Subcutaneous abdominal adipose tissue (tissue), 5 donors: Measurements from ENCODE around the gene ITPR1.

Experiments used
- H3K27ac ChIP-seq: one replicate; pipeline ENCODE4 v1.7.0; 2013; ENCODE audit warnings: low read depth, mild to moderate bottlenecking, inconsistent platforms, low read length, moderate library complexity
- H3K27me3 ChIP-seq, 5 donors: one replicate each; pipeline ENCODE4 v1.7.0; 2013; ENCODE audit warnings: low read length in 5 of 5, inconsistent platforms in 1 of 5; ENCODE audit not compliant: control insufficient read depth in 5 of 5, insufficient read depth in 4 of 5
- H3K36me3 ChIP-seq, 5 donors: one replicate each; pipeline ENCODE4 v1.7.0; 2013; ENCODE audit warnings: low read length in 5 of 5; ENCODE audit not compliant: control insufficient read depth in 5 of 5, insufficient read depth in 5 of 5
- H3K4me1 ChIP-seq, 5 donors: one replicate each; pipeline ENCODE4 v1.7.0; 2013; ENCODE audit warnings: low read length in 5 of 5, mild to moderate bottlenecking in 3 of 5, moderate library complexity in 1 of 5; ENCODE audit not compliant: control insufficient read depth in 5 of 5, insufficient read depth in 5 of 5
- H3K4me3 ChIP-seq, 5 donors: one replicate each; pipeline ENCODE4 v1.7.0; 2013; ENCODE audit warnings: low read length in 5 of 5, low read depth in 1 of 5
- H3K9ac ChIP-seq, 5 donors: one replicate each; pipeline ENCODE4 v1.7.0; 2013; ENCODE audit warnings: low read length in 5 of 5, mild to moderate bottlenecking in 4 of 5, moderate library complexity in 3 of 5
- H3K9me3 ChIP-seq, 5 donors: one replicate each; pipeline ENCODE4 v1.7.0; 2013; ENCODE audit warnings: low read length in 5 of 5; ENCODE audit not compliant: control insufficient read depth in 5 of 5
- donor health status: healthy.
- donor health status: healthy.
- donor health status: healthy.
- donor health status: healthy.
- donor health status: healthy.

ITPR1 gene

GRCh38 chr3:4841776-4842440, 348.8 kb downstream of the ITPR1 start:
- Histone ChIP-seq H3K36me3 (peaks cover 4 to 16% (median 13%) of the 10 kb centered on the region in 5 donors), H3K27me3 (no peaks in the 10 kb centered on the region), H3K4me1 (no peaks in the 10 kb centered on the region), H3K9ac (no peak overlapping the region), H3K9me3 (no peaks in the 10 kb centered on the region), H3K27ac (no peak overlapping the region), H3K4me3 (no peak overlapping the region)

GRCh38 chr3:4843619-4844018, 350.5 kb downstream of the ITPR1 start:
- no peak overlapping the region for H3K9ac ChIP-seq
- H3K9me3 ChIP-seq, result no peaks in the 10 kb centered on the region

GRCh38 chr3:4845882-4846281, 352.7 kb downstream of the ITPR1 start:
- no peak overlapping the region for H3K4me3 ChIP-seq
- H3K27me3 ChIP-seq, result no peaks in the 10 kb centered on the region
- no peak overlapping the region for H3K9ac ChIP-seq
- H3K9me3 ChIP-seq, result no peaks in the 10 kb centered on the region
- no peak overlapping the region for H3K27ac ChIP-seq
- no peaks in the 10 kb centered on the region for H3K4me1 ChIP-seq
- H3K36me3 ChIP-seq, result peaks cover 0 to 3% (median 0%) of the 10 kb centered on the region in 5 donors

More at GRCh38 chr3:4843619-4844018, 350.5 kb downstream of the ITPR1 start:
- no peak overlapping the region for H3K27ac ChIP-seq
- peaks cover 0 to 3% (median 2%) of the 10 kb centered on the region in 5 donors for H3K36me3 ChIP-seq
- no peaks in the 10 kb centered on the region for H3K27me3 ChIP-seq
- no peaks in the 10 kb centered on the region for H3K4me1 ChIP-seq
- no peak overlapping the region for H3K4me3 ChIP-seq

GRCh38 chr3:4846543-4846942, 353.4 kb downstream of the ITPR1 start:
- H3K27me3 ChIP-seq, result no peaks in the 10 kb centered on the region
- H3K9ac ChIP-seq, result no peak overlapping the region
- no peak overlapping the region for H3K4me3 ChIP-seq
- H3K36me3 ChIP-seq, result no peaks in the 10 kb centered on the region
- no peak overlapping the region for H3K27ac ChIP-seq
- H3K4me1 ChIP-seq, result no peaks in the 10 kb centered on the region
- no peaks in the 10 kb centered on the region for H3K9me3 ChIP-seq

GRCh38 chr3:4848176-4848825, 355.2 kb downstream of the ITPR1 start:
- no peak overlapping the region for H3K4me3 ChIP-seq
- H3K27me3 ChIP-seq, result no peaks in the 10 kb centered on the region
- H3K27ac ChIP-seq, result no peak overlapping the region
- no peaks in the 10 kb centered on the region for H3K4me1 ChIP-seq
- no peak overlapping the region for H3K9ac ChIP-seq
- no peaks in the 10 kb centered on the region for H3K36me3 ChIP-seq
- no peaks in the 10 kb centered on the region for H3K9me3 ChIP-seq

- no peaks in the 10 kb centered on the region for H3K4me1 ChIP-seq
- no peaks in the 10 kb centered on the region for H3K27me3 ChIP-seq
- no peaks in the 10 kb centered on the region for H3K9me3 ChIP-seq
- no peak overlapping the region for H3K4me3 ChIP-seq
- no peak overlapping the region for H3K9ac ChIP-seq
- H3K36me3 ChIP-seq, result no peaks in the 10 kb centered on the region
- no peak overlapping the region for H3K27ac ChIP-seq
These were observed 356.0 kb downstream of the ITPR1 start for GRCh38 chr3:4849136-4849535.

GRCh38 chr3:4849739-4850138, 356.6 kb downstream of the ITPR1 start:
- no peak overlapping the region for H3K9ac ChIP-seq
- H3K27me3 ChIP-seq, result no peaks in the 10 kb centered on the region
- no peak overlapping the region for H3K27ac ChIP-seq
- no peaks in the 10 kb centered on the region for H3K4me1 ChIP-seq
- H3K9me3 ChIP-seq, result no peaks in the 10 kb centered on the region
- H3K4me3 ChIP-seq, result no peak overlapping the region
- H3K36me3 ChIP-seq, result no peaks in the 10 kb centered on the region

GRCh38 chr3:4850211-4850927, 357.2 kb downstream of the ITPR1 start:
- H3K4me1 ChIP-seq, result no peaks in the 10 kb centered on the region
- no peak overlapping the region for H3K9ac ChIP-seq
- no peaks in the 10 kb centered on the region for H3K27me3 ChIP-seq
- no peak overlapping the region for H3K4me3 ChIP-seq
- H3K9me3 ChIP-seq, result no peaks in the 10 kb centered on the region
- no peak overlapping the region for H3K27ac ChIP-seq
- H3K36me3 ChIP-seq, result no peaks in the 10 kb centered on the region

- Histone ChIP-seq H3K9me3 (no peaks in the 10 kb centered on the region), H3K27me3 (no peaks in the 10 kb centered on the region), H3K9ac (no peak overlapping the region), H3K36me3 (no peaks in the 10 kb centered on the region), H3K4me1 (peaks cover 0 to 1% (median 0%) of the 10 kb centered on the region in 5 donors), H3K4me3 (no peak overlapping the region), H3K27ac (no peak overlapping the region)
These were observed 357.7 kb downstream of the ITPR1 start for GRCh38 chr3:4850928-4851265.
